Stimulated activated CD4-positive, alpha-beta T cell treated with anti-CD3 and anti-CD28 coated beads, Interleukin-12 subunit alpha, Interleukin-12 subunit beta, amount 100 ng/mL, for 4 hours (primary cell): ENCODE measurements around the gene DDX10.

Experiments
- DNase-seq: peaks from one replicate; pipeline ENCODE4 v3.0.0-alpha.2; 2020

Gene DDX10

DNA sequence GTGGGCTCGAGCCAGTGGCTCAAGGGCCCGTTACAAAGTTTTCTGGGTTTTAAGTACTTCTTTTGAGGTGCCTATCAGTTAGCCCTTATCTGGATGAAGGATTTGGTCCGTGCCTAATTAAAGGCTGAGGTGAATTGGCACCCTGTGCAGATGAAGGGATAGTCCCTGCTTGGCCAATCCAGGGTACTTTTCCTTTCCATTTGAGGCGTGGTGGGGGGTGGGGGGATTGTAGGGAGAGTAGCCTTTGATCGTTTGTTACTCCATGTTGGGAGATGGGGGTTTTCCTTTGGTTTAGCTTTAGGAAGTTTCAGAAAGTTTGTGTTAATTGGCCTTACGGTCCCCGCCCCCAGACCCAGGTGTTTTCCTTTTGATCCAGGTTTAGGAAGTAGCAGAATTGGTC is 170.8 kb downstream of the DDX10 start:
- DNase-seq = no peak

GRCh38 chr11:108836541-108836940 is 171.7 kb downstream of the DDX10 start:
- no peak for DNase-seq

DNA sequence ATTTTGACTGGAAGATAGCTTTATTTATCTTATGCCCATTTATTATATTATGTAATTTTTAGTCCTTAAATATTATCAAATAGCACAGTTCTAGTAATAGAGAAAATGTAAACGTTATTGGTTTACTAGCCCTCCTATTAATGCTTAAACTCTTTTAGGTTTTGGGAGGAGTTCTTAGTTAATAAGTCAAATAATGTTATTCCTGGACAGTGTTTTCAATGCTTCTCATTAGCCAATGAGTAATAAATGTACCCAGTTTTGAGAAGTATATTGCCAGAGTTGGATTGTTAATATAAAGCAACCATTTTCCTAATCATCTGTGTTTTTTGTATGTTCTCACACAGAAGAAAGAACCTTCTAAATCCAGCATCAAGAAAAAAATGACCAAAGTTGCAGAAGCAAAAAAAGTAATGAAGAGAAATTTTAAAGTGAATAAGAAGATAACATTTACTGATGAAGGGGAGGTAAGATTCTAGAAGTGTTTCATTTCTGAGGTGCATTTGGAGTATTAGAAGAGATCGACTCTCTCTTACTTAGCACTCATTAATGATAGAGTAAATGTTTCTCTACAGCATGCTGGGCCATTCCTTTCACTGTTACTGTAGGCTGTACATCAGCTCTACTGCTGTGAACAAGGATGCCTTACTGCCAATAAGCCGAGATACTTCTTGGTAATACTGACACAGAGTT is 173.4 kb downstream of the DDX10 start:
- no peak for DNase-seq

DNA sequence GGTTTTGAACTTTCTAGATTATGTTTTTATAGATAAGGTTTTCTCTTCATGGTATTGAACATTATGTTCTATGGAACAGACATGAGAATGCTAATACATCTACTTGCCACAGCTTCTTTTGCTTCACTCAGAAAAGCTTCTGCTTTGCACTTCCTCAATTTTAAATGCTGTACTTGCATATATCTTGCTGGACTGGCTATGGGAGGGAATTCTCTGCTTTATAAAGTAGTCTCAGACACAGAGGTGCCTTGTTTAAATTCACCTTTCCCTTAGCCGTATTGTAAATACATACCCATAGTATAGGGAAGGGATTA is 173.9 kb downstream of the DDX10 start:
- DNase-seq = no peak

DNA sequence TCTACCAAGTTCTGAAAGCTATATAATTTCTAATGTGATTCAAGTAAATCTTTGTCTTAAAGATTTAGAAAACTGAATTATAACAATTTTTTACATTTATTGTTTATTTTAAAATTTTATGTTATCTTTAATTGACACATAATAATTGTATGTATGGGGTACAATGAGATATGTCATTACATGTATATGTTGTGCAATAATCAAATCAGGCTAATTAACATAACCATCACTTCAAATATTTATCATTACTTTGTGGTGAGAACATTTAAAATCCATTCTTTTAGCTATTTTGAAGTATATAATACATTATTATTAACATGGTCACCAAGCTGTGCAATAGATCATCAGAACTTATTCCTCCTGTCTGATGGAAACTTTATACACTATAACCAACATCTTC is 181.1 kb downstream of the DDX10 start:
- DNase-seq = no peak

DNA sequence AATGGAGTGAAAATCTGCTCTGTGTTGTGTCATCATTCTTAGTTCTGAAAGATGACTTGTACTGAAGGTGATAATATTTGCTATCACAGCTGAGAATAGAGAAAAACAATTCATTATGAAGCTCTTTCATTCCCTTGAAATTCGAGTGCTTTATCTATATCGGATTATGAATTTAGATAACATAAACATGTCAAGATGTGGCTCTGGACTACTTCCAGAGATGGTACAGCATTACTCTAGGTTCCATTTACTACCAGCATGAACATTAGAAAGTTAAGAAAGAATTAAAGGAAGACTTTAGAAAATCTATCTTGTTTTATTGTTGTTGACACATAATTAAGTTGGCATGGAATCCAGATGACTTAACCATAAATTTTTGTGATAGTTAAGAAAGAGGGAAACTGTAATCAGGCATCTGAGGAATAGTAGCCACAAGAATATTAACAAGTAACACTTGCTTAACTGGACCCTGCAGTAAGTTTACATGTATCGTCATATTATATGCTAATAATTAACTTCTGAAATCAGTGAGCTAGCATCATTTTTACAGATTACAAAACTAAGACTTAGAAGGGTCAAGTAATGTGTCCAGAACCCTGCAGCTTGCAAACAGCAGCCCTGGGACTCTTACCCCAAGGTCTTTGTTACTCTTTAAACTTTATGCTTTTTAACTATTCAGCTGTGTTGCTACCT is 182.6 kb downstream of the DDX10 start:
- DNase-seq = no peak

GRCh38 chr11:108851781-108852180 is 186.9 kb downstream of the DDX10 start:
- no peak for DNase-seq

GRCh38 chr11:108852701-108853100 is 187.8 kb downstream of the DDX10 start:
- no peak for DNase-seq

DNA sequence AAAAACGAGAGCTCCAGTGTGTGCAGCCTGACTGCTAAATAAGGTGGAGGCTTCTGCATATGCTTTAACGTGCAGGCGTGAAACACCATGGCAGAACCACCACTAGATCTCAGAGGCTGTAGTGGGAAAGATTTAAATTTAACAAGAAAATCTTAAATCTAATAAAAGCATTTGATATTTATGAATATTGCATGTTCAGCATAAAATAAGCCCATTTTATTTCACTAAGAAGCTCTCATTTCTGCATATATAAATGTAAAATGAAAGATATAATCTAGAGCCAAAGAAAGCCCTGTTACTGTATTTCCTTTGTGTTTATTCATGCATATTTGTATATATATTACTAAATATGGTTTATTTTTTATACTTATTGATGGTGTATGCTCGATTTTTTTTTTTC is 188.3 kb downstream of the DDX10 start:
- no peak for DNase-seq

GRCh38 chr11:108853864-108854263 is 189.0 kb downstream of the DDX10 start:
- no peak for DNase-seq

DNA sequence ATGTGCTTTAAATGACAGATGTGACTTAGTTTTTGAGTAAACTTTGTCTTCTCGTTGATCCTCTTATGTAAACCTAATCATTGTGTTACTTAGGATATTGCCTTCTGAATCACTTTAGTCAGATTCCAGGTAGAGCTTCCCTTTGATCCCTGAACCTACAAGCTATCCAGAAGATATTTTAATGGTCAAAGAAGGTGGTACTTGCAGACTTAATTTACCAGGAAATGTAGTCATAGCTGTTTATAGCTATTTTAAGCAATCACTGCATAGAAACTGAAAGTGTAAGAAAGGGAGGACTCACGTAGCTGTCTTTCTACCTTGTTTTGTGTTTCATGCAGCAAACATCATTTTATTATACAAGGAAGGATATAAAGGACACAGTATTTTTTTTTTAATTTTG is 189.5 kb downstream of the DDX10 start:
- DNase-seq = no peak

GRCh38 chr11:108857382-108857781 is 192.5 kb downstream of the DDX10 start:
- DNase-seq = no peak

GRCh38 chr11:108858622-108859021 is 193.8 kb downstream of the DDX10 start:
- DNase-seq = no peak

DNA sequence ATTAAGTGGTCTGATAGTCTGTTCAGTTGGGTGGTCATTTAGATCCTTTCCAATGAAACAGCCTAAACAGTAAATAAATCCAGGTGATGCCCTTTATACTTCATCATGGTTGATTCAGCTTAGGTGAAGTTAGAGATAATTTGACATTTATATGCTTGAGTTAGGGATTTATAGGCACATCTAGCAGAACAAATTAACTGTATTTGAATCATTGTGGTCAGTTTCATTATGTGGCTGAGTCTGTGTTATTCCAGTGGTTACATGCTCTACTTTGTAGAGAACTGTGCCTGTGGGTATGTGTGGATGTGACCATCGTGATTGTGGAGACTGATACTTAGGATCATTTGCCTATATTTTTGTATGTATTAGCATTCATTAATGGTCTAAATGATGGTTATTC is 194.6 kb downstream of the DDX10 start:
- no peak for DNase-seq

- no peak for DNase-seq
These were observed 198.7 kb downstream of the DDX10 start for GRCh38 chr11:108863528-108863927.

DNA sequence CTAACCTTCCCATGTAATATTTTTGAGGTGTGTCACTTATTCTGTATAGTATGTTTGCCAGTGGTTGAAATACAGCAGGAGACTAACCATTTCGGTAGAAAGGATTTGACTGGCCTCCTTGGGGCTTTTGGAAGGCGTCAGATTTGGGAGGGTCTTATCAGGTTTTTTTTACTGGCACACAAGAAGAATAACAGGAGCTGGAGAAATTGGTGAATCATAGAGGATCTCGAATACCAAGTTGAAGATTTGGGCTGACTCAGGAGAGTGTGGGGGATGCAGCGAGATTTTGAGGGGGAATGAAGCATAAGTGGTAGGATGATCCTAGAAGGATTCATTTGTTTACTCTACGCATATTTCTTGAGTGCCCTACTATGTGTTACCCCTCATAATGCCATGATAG is 200.5 kb downstream of the DDX10 start:
- no peak for DNase-seq

- no peak for DNase-seq
These were observed 201.9 kb downstream of the DDX10 start for GRCh38 chr11:108866781-108867180.

DNA sequence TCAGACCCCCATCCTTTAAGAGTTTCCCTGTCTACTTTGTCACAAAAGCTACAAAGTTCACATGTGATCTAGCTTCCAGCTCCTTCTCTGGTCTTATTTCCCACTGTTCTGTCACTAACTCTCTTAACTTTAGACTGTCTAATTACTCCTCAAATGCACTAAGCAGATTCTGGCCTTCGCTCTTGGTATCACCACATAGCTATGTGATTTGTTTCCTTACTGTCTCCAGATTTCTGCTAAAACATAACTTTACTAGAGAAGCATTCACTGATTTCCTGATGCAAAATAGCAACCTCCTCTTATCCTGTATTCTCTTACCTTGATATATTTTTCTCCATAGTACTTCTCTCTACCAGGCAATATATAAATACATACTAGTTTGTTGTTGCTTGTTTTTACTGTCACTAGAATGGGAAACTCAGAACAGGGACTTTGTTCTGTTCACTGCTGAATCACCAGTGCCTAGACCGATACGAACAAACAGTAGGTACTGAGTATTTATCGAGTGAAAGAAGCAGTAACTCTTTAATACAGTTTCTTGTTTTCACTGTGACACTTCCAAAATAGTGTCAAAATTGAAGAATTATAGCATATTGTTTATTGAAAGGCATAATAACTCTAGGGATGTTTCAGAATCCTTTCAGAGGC is 205.6 kb downstream of the DDX10 start:
- DNase-seq = no peak

DNA sequence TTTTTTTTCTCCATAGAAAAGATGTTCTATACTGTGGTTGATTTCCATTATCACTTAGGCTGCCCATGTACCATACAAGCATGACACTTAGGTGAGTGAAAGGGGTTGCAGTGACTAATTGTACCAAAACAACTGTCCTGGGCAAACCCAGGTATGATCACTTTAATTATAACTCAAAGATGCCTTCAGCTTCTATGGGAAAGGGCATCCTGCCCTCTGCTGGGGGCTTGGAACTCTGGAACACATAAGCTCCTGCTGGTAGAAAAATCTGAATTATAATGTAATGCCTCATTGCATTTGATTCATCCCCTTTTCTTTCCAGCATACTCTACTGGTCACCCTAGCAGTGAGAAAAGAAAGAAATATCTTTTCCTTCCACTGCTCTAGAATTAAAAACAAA is 206.3 kb downstream of the DDX10 start:
- no peak for DNase-seq

GRCh38 chr11:108871867-108872266 is 207.0 kb downstream of the DDX10 start:
- DNase-seq = no peak

GRCh38 chr11:108872781-108873291 is 208.0 kb downstream of the DDX10 start:
- no peak for DNase-seq

DNA sequence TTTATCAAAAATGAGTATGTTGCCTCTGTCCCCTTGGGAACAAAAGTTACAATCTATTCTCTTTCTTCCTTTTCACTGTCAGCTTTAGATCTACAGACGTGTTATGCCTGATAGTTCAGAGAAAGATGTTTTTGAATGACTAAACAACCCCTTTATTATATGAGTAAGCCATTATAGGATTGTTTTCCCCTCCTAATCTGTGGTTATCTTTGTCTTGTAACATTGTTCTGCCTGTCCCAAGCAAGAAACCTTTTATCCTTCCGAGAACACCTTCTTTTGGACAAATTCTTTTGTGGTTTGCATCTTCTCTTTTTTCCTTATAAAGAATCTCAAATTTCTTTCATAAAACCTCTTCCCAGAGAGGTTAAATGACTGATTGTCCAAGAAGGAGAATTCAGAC is 208.4 kb downstream of the DDX10 start:
- no peak for DNase-seq

DNA sequence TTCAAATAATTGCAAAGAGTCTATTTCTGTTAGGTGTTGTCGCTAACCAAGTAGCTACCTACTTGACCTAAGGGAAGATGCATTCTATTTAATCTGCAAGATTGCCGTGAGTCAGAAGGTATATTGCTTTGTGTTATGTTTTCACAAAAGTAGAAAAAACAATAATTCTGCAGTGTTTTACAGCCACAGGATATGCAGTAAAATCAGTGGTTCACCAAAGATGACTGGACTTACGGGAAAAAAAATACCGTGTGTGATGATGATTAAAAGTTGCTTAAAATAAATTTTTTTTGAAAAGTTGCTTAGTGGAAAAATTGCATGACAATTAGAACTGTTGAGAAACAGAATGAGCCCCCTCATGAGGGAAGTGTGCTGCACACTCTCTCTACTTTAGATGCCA is 209.1 kb downstream of the DDX10 start:
- DNase-seq = no peak

- DNase-seq = no peak
These were observed 210.3 kb downstream of the DDX10 start for GRCh38 chr11:108875134-108875533.
